ENCODE data around the gene ZNF273.
"Not testable (repeated sequence)": the region's sequence is repeated elsewhere in the genome, so short reads cannot be mapped to it uniquely, and the experiment has no call there.

The ZNF273 gene

DNA sequence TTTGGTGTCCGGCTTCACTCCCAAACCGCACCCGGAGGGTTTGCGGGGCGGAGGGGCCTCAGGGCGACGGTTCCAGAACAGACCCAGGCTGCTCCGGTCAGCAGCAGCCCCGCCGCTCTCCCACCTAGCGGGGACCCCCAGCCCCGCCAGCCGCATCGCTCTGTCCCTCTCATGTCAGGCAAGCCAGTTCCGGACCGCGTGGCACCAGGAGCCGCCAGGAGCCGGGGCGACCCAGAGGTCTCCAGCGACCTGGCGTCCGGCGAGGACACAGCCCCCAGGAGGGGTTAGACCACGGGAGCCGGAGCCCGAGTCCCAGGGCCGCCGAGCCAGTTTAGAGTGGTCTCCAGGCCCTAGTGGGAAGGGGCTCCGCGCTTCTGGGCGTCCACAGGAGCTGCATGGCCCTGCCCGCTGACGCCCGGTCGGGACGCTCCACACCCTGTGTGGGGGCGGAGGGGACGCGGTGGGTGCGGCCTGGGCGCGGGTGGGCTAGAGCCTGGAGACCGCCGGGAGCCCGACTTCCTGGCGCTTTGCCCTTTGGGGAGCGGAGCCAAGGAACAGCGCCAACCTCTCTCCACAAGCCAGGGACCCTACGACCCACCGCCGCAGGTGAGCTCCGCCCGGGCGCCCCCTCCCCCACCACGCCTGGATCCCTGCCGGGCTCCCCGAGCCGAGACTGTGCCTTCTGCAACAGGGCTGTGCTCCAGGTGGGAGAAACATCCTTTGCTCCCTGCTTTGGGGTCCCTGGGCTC lies 44.4 kb downstream of the ZNF273 start:
- no peak for DNase-seq

DNA sequence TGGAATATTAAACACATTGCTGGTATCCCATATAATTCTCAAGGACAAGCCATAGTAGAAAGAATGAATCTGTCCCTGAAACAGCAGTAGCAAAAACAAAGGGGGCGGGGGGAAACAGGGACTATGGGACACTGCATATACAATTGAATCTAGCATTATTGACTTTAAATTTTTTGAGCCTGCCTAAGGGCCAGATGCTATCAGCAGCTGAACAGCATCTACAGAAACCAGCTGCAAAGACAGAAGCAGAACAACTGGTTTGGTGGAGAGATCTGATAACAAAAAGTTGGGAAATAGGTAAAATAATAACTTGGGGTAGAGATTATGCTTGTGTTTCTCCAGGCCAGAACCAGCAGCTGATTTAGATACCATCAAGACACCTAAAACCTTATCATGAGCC lies 45.7 kb downstream of the ZNF273 start:
- not testable (repeated sequence) for DNase-seq

DNA sequence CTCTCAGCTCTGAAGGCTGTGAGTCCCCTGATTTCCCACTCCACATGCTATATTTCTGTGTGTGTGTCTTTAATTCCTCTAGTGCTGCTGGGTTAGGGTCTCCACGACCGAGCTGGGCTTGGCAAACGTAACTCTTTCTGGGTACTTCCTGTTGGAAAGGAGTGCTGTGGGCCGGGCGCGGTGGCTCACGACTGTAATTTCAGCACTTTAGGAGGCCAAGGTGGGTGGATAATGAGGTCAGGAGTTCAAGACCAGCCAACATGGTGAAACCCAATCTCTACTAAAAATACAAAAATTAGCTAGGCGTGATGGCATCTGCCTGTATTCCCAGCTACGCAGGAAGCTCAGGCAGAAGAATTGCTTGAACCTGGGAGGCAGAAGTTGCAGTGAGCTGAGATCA lies 47.6 kb downstream of the ZNF273 start:
- DNase-seq = not testable (repeated sequence)

DNA sequence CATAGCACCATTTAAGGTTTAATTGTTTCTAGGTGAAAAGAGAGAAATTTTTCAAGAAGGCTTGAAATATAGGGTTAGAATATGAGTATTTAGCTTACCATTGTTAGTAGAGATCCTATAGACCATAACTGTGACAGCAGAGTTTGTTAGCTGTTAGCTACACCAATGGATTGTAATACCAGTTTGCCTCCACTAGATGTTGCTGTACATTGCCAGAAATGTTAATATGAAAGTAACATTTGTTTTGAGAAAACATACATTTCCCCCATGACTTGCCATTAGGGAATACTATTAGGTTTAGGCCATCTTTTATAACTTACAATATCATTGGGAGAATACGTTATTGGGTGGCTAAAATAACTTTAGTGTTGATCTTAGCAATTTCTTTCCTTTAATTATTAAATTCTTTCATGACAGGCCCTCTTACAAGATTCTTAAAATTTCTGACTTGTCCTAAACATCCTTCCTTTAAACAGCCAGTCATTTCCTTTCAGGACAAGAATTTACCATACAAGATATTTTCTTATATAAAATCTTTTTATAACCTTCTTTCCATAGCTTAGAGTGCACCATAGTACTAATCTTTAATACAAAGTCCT lies 48.3 kb downstream of the ZNF273 start:
- no peak for DNase-seq

DNA sequence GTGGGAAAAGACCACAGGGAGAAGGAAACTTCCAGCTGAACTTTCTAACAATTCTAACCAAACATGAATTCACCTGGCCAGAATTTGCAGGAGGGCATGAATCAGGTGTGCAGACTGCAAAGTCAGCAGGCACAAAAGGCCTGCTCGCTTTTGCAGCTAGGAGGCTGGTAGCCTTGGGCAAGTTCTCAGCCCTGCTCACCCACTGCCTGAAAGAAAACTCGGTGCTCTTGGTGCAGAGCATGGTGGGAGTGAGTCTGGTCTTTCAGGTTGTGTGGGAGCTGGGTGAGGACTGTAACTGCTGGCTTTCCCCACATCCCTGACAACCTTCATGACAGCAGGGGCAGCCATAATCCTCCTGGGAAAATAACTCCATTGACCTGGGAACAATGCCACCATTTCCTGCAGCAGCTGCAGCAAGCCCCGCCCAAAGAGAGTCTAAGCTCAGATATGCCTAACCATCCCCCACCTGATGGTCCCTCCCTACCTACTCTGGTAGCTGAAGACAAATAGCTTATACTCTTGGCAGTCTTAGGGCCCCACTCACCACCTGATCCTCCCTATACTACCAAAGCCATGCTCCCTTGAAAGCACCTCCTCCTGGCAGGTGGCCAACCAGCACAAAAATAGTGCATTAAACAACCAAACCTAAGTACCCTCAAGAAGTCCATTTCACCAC lies 56.1 kb downstream of the ZNF273 start:
- DNase-seq = peak; percentile 90

DNA sequence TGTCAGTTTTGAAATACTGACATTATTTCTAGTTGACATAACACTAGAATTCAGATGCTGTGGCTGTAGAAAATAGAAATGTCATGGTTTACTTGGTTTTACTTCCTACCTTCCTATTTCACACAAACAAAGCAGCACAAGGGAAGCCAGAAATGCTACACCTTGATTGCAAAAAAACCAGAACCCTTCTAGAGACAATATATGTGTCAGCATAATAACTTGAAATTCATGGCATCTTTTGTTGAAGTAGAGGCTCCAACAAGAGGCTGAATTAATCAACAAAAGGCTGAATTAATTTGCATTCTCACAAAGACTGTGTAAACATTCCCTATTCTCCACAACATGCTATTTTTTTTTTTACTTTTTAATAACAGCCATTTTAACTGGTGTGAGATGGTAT lies 62.5 kb downstream of the ZNF273 start:
- DNase-seq = no peak

DNA sequence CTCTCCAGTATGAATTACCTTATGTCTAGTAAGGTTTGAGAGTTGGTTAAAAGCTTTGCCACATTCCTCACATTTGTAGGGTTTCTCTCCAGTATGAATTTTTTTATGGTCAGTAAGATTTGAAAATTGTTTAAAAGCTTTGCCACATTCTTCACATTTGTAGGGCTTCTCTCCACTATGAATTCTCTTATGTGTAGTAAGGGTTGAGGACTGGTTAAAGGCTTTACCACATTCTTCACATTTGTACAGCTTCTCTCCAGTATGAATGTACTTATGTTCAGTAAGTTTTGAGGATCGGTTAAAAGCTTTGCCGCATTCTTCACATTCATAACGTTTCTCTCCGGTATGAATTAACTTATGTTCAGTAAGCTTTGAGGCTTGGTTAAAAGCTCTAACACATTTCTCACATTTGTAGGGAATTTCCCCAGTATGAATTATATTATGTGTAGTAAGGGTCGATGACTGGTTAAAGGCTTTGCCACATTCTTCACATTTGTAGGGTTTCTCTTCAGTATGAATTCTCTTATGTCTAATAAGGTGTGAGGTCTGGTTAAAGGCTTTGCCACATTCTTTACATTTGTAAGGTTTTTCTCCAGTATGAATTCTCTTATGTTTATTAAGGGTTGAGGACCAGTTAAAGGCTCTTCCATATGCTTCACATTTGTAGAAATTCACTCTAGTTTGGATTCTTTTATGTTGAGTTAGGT lies 75.6 kb downstream of the ZNF273 start:
- DNase-seq = no peak
